ENCODE measurements around the gene TMEM145.
"Not testable (repeated sequence)": the region's sequence is repeated elsewhere in the genome, so short reads cannot be mapped to it uniquely, and the experiment has no call there.

TMEM145 gene

DNA sequence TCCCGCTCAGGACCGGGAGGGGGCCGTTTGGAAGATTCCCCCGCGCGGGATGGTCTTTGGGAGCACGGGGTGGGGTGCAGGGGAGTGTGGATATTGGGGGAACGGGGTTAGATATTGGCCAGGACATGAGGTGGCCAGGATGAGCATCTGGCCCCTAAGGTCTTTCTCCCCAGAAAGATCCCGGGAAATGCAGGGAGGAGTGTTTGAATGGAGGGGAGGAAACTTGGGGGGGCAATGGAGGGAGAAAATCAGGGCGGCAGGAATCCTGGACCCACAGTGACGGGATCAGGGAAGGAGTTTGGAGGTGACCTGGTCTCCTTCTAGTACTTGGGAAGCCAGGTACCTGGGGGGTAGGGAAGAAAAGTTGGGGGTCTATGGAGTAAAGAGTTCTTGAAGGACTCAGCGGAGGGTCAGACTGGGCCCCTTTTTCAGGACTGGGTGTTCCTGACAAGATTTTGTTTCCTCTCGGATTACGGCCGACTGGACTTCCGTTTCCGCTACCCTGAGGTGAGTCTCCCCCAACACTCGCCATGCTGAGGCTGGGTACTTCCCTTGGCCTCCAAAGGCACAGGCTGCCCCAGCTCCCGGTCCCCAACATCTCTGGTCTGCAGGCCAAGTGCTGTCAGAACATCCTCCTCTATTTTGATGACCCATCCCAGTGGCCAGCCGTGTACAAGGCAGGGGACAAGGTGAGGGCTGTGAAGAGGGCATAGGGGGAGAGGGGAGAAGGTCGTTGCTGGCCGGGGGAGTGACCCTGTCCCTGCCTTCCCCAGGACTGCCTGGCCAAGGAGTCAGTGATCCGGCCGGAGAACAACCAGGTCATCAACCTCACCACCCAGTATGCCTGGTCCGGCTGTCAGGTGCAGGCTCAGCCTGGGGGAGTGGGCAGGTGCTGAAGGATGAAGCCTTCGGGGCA, 989 bp downstream of the TMEM145 start:
- no peak for DNase-seq (ENCODE audit: low read depth in 2 of 2)

DNA sequence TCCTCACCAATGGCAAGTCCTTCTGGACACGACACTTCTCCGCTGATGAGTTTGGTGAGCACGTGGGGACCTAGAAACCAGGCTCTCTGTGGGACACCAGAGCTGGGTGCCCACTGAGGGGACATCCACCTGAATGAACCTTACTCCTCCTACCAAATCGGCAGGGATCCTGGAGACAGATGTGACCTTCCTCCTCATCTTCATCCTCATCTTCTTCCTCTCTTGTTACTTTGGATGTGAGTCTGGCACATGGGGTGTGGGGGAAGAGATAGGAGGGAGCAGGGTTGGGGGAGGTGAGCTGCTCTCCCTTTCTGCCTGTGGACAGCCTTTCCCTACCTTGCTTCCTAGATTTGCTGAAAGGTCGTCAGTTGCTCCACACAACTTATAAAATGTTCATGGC, 1.9 kb downstream of the TMEM145 start:
- no peak for DNase-seq (ENCODE audit: low read depth in 2 of 2)

DNA sequence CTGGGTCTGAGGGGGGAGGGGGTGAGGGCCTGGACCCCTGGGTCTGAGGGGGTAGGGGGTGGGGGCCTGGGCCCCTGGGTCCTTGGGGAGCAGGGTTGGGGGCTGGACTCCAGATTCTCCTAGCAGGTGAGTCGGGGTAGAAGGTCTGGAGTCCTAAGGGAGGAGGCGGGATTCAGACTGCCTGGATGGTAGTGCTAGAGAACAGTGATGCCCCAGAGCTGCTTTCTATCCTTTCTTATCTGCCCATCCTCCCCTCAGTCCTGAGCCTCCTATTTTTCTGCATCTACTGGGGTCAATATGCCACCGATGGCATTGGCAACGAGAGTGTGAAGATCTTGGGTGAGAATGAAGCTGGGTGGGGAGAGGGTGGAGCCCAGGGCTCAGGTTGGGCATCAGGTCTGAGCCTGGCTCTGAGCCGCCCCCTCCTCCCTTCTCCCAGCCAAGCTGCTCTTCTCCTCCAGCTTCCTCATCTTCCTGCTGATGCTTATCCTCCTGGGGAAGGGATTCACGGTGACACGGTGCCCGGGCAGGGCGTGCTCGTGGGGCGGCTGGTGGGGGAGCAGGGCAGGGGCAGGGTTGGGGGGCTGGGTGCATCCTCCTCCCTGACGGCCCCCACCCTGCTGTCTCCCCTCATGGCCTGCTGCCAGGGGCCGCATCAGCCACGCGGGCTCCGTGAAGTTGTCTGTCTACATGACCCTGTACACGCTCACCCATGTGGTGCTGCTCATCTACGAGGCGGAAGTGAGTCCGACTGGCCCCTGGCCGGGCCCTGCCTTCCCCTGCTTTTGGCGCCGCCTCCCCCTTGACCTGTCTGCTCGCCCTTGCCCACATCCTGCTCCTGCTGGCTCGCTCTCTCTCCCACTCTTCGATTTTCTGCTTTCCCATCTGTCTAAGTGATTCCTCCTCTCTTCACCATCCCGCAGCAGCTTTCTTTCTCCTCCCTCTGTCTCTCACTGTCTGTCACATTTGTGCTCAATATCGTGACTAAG, 3.4 kb downstream of the TMEM145 start:
- no peak for DNase-seq (ENCODE audit: low read depth in 2 of 2)

- no peak for DNase-seq (ENCODE audit: low read depth in 2 of 2)
These were observed 4.4 kb downstream of the TMEM145 start for GRCh38 chr19:42317535-42317934.

DNA sequence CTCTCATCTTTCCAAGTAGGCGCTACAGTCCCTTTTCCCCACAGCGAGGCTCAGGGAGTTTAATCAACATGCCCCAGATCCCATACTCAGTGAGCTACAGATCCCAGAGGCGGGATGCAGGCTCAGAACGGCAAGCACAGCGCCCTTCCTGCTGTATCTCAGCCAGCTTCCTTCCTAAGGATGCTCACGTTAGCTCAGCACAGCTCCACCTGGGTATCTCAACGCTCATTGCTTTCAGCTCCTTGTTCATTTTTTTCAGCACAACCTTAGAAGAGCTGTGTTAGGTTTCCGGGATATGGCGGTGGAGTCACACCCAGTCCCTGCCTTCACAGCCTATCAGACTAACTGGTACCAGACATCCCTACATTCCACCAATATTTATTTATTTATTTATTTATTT, 9.2 kb downstream of the TMEM145 start:
- DNase-seq (ENCODE audit: low read depth in 2 of 2) = no peak

DNA sequence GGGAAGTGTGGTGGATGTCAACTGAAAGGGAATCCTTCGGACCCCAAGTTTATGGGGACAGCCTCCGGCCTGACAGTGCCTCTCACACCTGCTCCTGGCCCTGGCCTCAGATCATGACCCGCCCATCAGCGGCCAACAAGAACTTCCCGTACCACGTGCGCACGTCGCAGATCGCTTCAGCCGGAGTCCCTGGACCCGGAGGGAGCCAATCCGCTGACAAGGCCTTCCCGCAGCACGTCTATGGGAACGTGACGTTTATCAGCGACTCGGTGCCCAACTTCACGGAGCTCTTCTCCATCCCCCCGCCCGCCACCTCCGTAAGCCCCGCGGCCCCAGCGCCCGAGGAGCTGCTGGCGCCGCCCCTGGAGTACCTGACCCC, 10.4 kb downstream of the TMEM145 start:
- no peak for DNase-seq (ENCODE audit: low read depth in 2 of 2)

- no peak for DNase-seq (ENCODE audit: low read depth in 2 of 2)
These were observed 10.9 kb downstream of the TMEM145 start for GRCh38 chr19:42323852-42324654.

- no peak for DNase-seq (ENCODE audit: low read depth in 2 of 2)
These were observed 11.7 kb downstream of the TMEM145 start for GRCh38 chr19:42324655-42325307.

- DNase-seq (ENCODE audit: low read depth in 2 of 2) = peak; percentile 96 to 99
These were observed 12.3 kb downstream of the TMEM145 start, which contains the start of gene MEGF8 for GRCh38 chr19:42325308-42325895. Gene MEGF8 (plus strand): TSS chr19:42325635. CDS start chr19:42326244, 609 bp downstream.

DNA sequence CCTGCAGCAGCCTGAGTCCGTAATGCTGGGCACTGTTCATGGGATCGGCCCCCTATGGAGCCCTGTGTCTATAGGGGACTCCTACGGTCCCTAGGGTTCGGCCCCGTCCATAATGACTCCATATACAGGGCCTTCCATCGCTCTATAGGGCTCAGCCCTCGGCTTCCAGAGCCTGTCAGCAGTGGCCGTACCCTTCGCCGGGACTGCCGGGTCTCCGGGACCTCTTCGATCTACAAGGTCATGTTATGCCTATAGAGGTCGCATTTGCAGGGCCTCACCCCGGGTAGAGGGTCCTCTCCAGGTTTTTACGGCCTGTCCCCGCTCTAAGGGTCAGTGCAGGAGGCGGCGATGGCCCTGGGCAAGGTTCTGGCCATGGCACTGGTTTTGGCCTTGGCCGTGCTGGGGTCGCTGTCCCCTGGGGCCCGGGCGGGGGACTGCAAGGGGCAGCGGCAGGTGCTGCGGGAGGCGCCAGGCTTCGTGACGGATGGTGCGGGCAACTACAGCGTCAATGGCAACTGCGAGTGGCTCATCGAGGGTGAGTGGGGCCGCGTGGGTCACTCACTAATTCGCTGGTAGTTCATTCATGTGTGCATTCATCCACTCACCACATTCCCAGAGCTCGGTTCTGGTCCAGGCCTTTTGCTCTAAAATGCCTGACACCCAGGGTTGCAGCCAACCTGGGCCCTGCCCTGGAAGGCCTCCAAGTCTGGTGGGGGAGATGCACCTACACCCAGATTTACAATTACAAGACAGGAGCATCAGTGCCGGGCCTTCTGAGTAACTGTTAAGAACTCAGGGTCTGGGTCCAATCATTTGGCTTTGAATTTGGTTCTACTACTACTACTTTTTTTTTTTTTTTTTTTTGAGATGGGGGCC, 13.0 kb downstream of the TMEM145 start:
- DNase-seq (ENCODE audit: low read depth in 2 of 2) = no peak

GRCh38 chr19:42326969-42327368, 13.9 kb downstream of the TMEM145 start:
- no peak for DNase-seq (ENCODE audit: low read depth in 2 of 2)

DNA sequence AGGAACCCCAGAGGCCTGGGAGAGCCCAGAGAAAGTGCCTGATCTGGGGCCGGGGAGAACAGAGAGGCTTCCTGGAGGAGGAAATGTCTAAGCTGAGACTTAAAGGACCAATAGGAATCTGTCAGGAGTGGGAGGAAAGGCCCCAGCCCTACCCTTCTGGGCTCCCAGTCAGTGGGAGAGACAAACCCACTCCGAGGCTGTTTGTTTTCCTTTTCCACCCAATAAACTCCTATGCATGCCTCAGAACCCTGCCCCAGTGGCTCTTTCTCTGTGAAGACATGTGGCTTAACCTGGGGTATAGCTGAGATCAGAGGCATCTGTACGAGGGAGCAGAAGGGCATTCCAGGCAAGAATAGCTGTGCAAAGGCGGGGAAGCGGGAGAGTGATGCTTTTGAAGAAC, 14.3 kb downstream of the TMEM145 start:
- DNase-seq (ENCODE audit: low read depth in 2 of 2) = no peak

- no peak for DNase-seq (ENCODE audit: low read depth in 2 of 2)
These were observed 15.0 kb downstream of the TMEM145 start for GRCh38 chr19:42328106-42328505.

DNA sequence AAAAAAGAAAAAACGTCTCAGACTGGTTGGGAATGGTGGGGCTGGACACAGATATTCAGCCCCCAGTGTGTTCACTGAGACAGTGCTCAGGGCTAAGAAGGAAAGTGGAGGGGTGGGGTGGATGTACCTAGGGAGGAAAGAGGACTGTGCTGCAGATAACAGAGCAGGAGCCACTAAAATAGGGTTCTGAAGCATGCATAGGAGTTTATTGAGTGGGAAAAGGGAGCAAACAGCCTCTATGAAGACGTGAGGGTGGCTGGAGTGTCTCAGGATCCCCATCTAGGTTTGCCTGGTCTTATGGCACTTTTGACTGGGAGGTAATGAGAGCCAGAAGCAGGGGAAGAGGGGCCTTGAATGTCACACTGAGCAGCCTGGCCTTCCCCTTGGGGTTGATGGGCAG, 15.7 kb downstream of the TMEM145 start:
- DNase-seq (ENCODE audit: low read depth in 2 of 2) = no peak

- no peak for DNase-seq (ENCODE audit: low read depth in 2 of 2)
These were observed 17.2 kb downstream of the TMEM145 start for GRCh38 chr19:42330241-42330711.

DNA sequence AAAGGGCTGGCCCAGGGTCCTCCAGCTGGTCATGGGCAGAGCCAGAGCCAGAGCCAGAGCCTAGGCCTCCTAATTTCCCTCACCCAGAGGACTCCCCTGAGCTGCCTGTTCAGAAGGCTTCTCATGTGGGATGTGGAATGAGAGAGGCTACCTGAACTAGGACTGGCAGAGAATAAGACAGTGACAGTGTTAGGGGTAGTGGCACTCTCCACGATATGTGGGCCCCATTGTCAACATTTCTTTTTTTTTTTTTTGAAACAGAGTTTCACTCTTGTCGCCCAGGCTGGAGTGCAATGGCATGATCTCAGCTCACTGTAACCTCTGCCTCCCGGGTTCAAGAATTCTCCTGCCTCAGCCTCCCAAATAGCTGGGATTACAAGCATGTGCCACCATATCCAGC, 18.2 kb downstream of the TMEM145 start:
- DNase-seq (ENCODE audit: low read depth in 2 of 2) = not testable (repeated sequence)

- DNase-seq (ENCODE audit: low read depth in 2 of 2) = no peak
These were observed 18.9 kb downstream of the TMEM145 start for GRCh38 chr19:42332059-42332458.

DNA sequence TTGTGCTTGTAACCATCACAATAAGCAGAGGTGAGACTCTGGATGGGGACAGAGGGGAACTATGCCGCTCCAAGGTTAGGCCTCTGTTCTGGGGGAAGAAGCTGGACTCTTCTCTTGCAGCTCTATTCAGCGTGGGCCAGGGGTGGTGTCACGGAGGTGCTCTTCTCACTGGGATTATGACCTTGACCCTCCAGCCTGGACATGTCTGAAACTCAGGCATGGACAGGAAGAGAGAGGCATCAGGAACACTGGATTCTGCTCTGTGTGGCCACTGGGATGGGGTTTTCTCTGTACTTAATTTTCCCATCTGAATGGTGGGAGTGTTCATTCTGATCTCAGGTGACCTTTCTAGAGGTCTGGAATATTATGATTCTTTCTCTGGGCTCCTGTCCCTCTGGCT, 19.9 kb downstream of the TMEM145 start:
- DNase-seq (ENCODE audit: low read depth in 2 of 2) = no peak

GRCh38 chr19:42333975-42334696, 21.0 kb downstream of the TMEM145 start:
- DNase-seq (ENCODE audit: low read depth in 2 of 2) = no peak

All from stimulated activated CD8-positive, alpha-beta memory T cell treated with anti-CD3 and anti-CD28 coated beads, Interleukin-7, amount 100 ng/mL, for 4 hours (primary cell).